NCI-H2227 treated with DMSO at 0.1 percent for 48 hours (cell line): ENCODE measurements around the gene SV2B.

Source experiments
- DNase-seq: peaks from one replicate; lab custom pipeline; 2025; lab: John Stamatoyannopoulos, UW

Gene SV2B

GRCh38 chr15:91270747-91271146 is 170.7 kb downstream of the SV2B start:
- no peak for DNase-seq

GRCh38 chr15:91271565-91272153 is 171.6 kb downstream of the SV2B start:
- peak; percentile 66 for DNase-seq

GRCh38 chr15:91275844-91276243 is 175.8 kb downstream of the SV2B start:
- no peak for DNase-seq

GRCh38 chr15:91278951-91279350 is 178.9 kb downstream of the SV2B start:
- no peak for DNase-seq

GRCh38 chr15:91279486-91279885 is 179.4 kb downstream of the SV2B start:
- no peak for DNase-seq

- DNase-seq = no peak
These were observed 181.9 kb downstream of the SV2B start for GRCh38 chr15:91281947-91282346.

- DNase-seq = no peak
These were observed 182.4 kb downstream of the SV2B start for GRCh38 chr15:91282486-91282885.

GRCh38 chr15:91283155-91283554 is 183.1 kb downstream of the SV2B start:
- DNase-seq = no peak

GRCh38 chr15:91284758-91285466 is 184.9 kb downstream of the SV2B start:
- no peak for DNase-seq

- no peak for DNase-seq
These were observed 189.3 kb downstream of the SV2B start for GRCh38 chr15:91289324-91289723.

- no peak for DNase-seq
These were observed 190.5 kb downstream of the SV2B start for GRCh38 chr15:91290553-91290952.

GRCh38 chr15:91291673-91292072 is 191.6 kb downstream of the SV2B start:
- DNase-seq = no peak

- DNase-seq = no peak
These were observed 194.3 kb downstream of the SV2B start for GRCh38 chr15:91294344-91294743.

GRCh38 chr15:91294795-91295194 is 194.7 kb downstream of the SV2B start:
- DNase-seq = peak; percentile 83

- DNase-seq = no peak
These were observed 198.0 kb downstream of the SV2B start for GRCh38 chr15:91298101-91298500.

GRCh38 chr15:91302588-91303439 is 202.8 kb downstream of the SV2B start:
- DNase-seq = peak; percentile 67

GRCh38 chr15:91304210-91304609 is 204.2 kb downstream of the SV2B start:
- no peak for DNase-seq

GRCh38 chr15:91304786-91305185 is 204.7 kb downstream of the SV2B start:
- no peak for DNase-seq

GRCh38 chr15:91306144-91306543 is 206.1 kb downstream of the SV2B start:
- DNase-seq = no peak

- DNase-seq = no peak
These were observed 207.5 kb downstream of the SV2B start for GRCh38 chr15:91307601-91308000.

GRCh38 chr15:91308199-91308598 is 208.1 kb downstream of the SV2B start:
- DNase-seq = no peak

GRCh38 chr15:91308855-91309254 is 208.8 kb downstream of the SV2B start:
- DNase-seq = no peak

GRCh38 chr15:91311986-91312385 is 211.9 kb downstream of the SV2B start:
- no peak for DNase-seq
